GDM1 (cell line): ENCODE results near the gene BIRC5.
"Not testable (repeated sequence)": the region's sequence is repeated elsewhere in the genome, so short reads cannot be mapped to it uniquely, and the experiment has no call there.

ENCODE experiments used
- DNase-seq: peaks from one replicate; lab custom pipeline; 2025; lab: John Stamatoyannopoulos, UW

Gene BIRC5

DNA sequence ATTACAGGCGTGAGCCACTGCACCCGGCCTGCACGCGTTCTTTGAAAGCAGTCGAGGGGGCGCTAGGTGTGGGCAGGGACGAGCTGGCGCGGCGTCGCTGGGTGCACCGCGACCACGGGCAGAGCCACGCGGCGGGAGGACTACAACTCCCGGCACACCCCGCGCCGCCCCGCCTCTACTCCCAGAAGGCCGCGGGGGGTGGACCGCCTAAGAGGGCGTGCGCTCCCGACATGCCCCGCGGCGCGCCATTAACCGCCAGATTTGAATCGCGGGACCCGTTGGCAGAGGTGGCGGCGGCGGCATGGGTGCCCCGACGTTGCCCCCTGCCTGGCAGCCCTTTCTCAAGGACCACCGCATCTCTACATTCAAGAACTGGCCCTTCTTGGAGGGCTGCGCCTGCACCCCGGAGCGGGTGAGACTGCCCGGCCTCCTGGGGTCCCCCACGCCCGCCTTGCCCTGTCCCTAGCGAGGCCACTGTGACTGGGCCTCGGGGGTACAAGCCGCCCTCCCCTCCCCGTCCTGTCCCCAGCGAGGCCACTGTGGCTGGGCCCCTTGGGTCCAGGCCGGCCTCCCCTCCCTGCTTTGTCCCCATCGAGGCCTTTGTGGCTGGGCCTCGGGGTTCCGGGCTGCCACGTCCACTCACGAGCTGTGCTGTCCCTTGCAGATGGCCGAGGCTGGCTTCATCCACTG lies at the start of gene BIRC5:
TSS of gene BIRC5 (plus strand) at position 238 of the 690 bp plus-strand sequence. CDS start at position 302, 64 bp downstream.
- DNase-seq = peak; percentile 77

DNA sequence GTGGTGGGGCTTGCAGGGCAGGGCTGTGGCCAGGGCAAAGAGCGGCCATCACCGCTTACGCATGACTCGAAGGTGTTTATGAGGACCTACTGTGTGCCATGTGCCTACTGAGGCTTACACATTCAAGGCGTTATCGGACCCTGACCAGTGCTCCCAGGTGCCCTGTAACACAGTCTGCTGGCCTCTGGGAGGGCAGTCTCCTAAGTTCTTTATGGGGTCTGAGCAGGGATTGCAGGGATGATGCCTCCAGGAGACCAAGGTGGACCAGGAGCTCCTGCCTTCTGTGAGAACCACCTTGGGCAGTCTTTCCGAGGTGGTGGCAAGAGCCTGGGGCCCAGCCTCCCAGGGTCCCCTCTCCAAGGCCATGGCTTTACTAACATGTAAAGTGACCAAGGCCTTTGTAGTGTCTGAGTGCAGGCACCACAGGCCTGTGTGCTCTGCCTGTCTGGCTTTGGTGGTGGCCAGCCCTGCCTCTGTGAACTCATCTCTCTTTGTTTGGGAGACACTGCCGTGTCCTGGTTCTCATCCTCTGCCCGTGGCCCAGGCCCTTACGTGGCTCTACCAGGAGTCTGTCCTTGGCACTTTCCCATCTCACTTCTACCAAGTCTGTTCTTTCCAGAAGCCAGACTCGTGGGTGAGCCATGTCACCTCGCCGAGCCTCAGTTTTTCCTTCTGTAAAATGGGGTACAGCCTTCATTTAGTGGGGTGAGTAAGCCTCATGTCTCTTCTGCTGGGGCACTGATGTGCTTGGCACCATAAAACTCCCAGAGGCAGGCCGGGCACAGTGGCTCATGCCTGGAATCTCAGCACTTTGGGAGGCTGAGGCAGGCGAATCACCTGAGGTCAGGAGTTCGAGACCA lies 49.1 kb upstream of the BIRC5 start:
- no peak for DNase-seq

DNA sequence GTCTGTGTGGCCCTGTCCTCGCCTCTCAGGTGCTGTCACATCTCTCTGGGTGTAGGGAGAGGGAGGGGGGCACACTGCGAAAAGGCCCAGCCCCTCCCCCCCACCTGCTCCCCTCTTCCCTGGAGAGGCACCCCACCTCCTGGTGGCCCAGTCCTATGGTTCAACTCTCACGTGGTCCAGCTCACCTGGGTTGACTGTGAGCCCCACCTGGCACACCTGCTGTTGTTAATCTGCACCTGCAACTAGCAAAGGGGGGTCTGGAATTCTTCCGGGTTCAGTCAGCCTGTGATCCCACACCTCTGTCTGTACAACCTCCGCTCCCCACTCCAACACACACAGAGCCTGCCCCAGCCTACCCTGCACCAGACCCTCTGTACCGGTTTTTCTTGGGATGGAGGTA lies 47.6 kb upstream of the BIRC5 start:
- no peak for DNase-seq

DNA sequence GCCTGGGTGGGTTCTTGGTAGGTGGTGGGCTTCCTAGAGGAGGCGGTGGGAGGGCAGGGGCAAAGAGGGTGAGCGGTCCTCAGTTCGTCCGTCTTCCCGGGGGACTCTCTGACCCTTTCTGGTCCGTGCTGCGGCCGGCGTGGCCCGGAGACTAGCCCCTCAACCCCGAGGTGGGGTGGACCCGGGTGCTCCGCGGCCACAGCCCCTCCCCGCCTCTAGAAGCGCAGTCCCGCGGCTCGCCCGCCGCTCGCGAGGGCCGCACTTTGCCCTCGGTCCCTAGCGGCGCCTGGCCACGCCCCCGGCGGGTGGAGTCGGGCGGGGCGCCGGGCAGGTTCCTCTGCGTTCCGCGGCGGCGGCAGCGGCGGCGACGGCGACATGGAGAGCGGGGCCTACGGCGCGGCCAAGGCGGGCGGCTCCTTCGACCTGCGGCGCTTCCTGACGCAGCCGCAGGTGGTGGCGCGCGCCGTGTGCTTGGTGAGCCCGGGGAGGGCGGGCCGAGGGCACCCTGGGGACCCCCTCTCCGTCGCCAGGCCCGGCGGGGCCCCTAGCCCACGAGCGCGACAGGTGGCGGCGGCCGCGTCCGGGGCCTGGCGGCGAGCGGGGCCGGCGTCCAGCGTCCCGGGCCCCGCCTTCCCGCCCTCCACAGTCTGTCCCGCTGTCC lies 45.7 kb upstream of the BIRC5 start, which contains the start of gene SYNGR2:
TSS of gene SYNGR2 (plus strand) at position 340 of the 661 bp plus-strand sequence. CDS start at position 376, 36 bp downstream.
- peak; percentile 77 for DNase-seq

DNA sequence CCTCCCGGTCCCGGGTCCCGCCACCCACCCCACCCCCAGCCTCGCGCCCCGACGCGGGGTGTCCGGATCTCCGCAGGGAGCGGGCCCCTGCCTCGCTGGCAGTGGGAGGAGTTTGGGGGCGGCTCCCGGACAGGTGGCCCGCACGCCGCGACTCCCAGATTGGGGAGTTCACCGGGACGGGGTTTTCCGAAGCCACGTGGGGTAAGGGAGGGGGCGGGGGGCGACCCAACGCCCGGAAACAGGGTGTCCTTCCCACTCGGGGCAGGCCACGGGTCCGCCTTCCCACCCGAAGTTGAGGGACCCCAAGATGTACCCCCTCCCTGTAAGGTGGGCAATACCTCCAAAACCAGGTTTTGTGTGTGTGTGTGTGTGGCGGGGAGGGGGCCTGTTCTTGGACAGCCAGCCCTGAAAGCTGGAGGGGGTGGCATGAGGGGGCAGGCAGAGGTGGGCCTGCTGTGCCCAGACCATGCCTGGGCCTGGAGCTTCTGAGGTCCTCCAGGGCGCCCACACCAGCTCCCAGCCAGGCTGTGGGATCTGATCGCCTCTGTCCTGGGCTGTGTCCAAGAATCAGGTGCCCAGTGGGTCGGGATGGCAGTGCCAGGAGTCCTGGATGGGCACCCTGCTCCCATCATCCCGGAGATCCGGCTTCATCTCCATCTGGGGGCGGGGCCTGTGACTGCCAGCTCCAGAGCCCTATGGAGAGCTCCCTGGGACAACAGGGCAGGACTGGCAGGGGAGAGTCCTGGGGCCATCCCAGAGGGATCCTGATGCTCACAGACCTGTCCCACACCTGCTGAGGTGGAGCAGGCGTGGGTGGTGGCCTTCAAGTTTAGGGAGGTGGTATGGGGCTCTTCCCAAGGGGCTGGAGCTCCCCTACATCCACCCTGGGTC lies 44.9 kb upstream of the BIRC5 start:
- no peak for DNase-seq

DNA sequence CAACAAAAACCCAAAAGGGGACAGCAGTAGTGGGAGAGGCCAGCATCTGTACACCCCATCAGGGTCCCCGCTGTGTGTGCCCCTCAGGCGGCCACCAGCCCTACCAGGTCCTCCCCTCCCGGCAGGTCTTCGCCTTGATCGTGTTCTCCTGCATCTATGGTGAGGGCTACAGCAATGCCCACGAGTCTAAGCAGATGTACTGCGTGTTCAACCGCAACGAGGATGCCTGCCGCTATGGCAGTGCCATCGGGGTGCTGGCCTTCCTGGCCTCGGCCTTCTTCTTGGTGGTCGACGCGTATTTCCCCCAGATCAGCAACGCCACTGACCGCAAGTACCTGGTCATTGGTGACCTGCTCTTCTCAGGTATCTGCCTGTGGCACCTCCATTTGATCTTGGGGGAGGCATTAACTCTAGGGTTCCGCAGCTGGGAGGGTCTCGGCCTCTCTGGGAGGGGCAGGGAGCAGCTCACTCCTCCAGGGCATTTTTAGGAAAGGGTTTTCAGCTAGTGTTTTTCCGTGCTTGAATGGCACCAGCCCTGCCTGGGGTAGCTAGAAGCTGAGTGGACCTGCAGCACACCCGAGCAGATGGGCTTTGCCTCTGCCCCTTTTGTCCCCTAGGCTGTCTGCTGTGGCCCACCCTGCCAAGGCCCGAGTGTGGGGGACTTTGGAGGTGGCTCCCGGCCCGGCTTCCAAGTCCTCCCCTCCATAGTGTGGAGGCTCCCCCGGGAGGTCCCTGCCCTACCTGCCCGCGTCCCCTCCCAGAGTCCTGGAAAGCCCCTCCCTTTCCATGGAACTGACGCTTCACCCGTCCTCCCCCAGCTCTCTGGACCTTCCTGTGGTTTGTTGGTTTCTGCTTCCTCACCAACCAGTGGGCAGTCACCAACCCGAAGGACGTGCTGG lies 43.1 kb upstream of the BIRC5 start:
- no peak for DNase-seq

DNA sequence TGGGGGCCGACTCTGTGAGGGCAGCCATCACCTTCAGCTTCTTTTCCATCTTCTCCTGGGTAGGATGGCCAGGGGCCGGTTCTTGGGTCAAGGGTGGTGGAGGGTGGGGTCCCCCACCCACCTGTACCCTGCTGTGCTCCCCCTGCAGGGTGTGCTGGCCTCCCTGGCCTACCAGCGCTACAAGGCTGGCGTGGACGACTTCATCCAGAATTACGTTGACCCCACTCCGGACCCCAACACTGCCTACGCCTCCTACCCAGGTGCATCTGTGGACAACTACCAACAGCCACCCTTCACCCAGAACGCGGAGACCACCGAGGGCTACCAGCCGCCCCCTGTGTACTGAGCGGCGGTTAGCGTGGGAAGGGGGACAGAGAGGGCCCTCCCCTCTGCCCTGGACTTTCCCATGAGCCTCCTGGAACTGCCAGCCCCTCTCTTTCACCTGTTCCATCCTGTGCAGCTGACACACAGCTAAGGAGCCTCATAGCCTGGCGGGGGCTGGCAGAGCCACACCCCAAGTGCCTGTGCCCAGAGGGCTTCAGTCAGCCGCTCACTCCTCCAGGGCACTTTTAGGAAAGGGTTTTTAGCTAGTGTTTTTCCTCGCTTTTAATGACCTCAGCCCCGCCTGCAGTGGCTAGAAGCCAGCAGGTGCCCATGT lies 42.3 kb upstream of the BIRC5 start:
- not testable (repeated sequence) for DNase-seq

DNA sequence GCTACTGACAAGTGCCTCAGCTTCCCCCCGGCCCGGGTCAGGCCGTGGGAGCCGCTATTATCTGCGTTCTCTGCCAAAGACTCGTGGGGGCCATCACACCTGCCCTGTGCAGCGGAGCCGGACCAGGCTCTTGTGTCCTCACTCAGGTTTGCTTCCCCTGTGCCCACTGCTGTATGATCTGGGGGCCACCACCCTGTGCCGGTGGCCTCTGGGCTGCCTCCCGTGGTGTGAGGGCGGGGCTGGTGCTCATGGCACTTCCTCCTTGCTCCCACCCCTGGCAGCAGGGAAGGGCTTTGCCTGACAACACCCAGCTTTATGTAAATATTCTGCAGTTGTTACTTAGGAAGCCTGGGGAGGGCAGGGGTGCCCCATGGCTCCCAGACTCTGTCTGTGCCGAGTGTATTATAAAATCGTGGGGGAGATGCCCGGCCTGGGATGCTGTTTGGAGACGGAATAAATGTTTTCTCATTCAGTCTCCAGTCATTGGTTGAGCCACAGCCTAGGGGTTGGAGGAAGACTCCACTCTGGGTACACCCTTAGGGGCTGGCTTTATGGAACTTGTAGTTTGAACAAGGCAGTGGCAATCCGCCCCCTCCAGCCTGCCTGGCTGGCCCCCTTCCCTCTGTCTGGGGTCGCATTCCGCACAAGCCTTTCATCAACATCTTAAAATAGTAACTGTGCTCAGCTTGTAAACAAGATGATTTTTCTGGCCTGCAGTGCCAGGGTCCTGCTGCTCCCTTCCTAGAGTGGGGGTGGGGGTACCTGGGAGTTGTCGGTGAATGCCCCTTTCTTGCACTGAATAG lies 41.6 kb upstream of the BIRC5 start:
- no peak for DNase-seq

DNA sequence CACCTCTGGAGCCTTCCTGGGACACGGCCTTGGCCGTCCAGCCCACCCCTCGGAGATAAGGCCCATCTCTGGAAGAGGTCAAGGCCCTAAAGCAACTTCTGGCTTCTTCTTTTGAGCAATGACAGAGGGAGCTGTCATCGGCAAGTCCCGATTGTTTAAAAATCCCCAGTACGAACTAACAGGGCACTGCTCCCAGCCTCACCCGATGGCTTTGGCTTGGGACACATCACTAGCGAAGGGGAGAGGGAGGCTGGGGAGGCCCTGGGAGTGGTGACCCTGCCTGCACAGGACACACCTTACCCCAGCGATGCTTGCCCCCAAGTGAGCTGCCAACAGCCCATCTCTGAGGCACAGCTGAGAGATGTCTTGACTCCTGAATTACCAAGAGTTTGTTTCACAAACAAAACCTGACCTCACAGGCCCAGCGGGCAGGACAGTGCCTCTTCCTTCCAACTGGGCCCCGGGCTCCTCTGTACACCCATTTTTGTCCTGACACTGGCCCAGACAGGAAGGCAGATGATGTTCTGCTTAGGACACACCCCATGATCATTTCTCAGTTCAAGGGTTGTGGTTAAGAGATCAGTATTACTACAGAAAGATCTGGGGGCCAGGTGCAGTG lies 40.8 kb upstream of the BIRC5 start:
- no peak for DNase-seq

DNA sequence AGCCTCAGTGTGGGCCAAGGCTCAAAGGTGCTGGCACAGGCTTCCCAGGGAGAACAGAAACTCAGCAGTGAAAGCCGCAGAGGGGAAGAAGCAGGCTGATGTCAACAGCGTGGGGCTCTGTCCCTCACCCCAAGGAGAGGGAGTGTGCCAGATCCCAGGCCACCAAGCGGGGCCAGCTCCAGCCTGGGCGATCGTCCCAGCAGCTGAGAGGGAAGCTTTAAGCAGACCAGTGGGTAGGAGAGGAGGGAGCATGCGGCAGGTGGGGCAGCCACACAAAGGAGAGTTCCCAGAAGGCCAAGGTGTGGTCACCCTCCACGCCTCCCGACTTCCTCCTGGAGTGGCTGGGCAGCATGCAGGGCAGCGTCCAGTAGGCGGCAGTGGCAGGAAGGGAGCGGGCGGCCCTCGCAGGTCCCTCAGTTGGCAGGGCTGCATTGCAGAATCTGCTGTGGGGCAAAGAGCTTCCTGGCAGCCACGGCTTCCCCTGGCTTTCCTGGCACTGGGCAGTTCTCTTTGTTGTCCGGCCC lies 39.6 kb upstream of the BIRC5 start:
- DNase-seq = no peak

DNA sequence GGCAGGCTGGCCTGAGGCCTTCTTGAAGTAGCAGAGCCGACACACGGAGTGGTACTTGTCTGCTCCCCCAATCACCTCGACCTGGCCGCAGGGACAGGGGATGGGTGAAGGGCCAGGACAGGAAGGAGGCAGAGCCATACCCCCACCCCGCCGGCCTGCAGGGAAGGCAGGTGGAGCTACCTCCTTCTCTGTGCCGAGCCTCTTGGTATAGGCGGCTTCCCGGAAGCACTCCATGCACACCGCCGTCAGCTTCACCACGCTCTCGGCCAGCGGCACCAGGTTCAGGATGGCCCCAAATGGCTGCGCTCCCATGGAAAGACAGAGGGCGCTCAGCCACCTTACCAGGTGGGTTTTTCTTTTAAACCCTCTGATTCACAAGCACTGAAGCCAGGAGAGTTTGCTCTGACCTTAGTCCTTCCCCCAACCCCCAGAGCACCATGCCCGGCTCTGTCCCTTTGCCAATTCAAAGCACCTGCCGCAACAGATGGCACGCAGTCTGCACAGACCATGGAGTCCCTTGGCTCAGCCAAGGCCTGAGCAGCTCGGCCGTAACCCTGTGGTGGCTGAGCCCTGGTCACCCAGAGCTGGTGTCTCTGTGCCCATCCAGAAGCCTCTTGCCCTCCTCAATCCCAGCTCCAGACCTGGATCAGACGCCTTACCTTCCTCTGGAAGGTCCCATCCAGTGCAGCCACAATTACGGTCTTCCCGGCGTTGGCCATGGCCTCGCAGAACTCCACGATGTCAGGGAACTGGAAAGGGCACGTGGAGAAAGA lies 39.0 kb upstream of the BIRC5 start:
- DNase-seq = no peak

DNA sequence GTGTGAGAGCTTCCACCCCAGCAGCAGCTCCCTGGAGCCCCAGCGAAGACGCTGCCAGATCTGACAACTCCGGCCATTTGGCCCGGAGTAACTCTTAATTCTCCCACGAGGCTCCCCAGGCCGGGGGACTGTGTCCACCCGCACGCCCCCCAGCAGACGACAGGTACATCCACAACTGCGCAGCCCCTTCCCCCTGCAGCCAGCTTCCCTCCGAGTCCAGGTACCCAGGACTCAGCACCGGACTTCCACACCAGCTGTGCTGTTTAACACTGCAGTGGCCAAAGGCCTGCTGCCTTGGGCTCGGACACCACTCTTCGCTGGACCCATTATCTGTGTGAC lies 38.4 kb upstream of the BIRC5 start:
- no peak for DNase-seq

DNA sequence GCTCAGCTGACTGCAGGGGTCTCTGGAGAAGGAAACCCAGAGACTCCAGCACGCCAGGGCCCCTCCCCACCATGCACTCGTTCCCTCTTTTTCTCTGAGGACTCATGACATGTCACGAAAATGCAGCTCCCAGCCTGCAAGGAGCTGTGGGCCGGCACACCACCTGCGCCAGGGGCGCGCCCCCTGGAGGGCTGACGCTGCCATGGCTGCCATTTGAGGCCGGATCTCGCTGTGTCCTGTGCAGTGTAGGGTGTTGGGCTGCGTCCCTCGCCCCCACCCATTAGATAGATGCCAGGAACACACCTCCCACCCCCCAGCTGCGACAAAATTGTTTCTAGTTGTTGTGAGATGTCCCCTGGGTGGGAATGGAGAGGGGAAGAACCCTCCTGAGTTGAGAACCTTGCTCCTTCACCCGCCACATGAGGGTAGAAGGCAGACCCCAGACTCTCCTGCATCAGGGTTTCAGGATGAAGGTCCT lies 37.5 kb upstream of the BIRC5 start:
- DNase-seq = peak; percentile 42

DNA sequence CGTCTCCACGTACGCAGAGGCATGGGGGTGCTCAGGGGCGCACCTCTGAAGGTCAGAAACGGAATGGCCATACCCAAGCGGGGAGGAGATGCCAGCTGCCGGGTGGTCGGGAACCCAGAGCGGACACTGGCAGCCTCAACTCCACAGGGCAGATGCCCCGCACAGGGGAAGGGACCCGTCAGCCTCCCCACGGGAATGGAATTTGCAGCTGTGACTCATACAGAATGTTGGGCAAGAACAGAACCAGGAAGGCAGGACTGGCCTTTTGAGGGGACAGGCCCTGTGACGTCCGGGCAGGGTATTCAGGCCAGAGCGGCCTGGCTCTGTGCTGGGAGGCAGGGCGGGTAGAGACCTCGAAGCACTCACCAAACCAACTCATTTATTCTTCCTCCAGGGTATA lies 34.7 kb upstream of the BIRC5 start:
- no peak for DNase-seq

DNA sequence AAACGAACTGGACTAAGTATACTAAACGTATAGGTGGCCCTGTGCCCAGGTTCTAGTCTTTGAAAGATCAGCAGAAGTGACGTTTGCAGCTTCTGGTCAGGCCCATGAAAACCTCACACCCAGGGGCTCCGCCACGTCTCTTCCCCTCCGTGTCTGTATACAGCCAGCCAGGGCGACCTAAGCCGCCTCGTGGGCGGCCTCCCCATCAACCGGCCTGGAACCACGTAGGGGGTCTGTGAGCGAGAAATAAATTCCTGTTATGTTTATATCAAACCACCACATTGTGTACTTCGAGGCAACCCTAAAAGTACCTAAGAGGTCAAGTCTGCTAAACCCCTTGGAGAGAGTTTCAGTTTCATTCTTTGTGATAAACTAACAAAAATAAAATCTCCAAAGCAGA lies 34.0 kb upstream of the BIRC5 start:
- no peak for DNase-seq

DNA sequence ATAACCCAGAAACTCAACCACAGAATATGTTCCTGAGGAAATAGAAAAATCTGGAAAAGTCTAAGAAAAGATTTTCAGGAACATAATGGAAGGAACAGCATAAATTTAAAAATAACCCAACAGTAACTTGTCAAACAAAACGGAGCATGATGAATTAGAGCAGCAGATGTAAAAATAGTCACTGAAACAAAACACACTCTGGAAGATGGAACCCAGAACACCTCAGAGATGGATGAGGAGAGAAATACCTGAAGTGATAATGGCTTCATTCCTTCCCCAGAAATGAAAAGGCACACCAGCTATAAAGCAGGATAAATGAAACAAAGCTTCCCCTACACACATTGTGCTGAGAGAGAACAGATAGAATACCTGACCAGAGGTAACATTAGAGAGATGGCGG lies 33.5 kb upstream of the BIRC5 start:
- no peak for DNase-seq

DNA sequence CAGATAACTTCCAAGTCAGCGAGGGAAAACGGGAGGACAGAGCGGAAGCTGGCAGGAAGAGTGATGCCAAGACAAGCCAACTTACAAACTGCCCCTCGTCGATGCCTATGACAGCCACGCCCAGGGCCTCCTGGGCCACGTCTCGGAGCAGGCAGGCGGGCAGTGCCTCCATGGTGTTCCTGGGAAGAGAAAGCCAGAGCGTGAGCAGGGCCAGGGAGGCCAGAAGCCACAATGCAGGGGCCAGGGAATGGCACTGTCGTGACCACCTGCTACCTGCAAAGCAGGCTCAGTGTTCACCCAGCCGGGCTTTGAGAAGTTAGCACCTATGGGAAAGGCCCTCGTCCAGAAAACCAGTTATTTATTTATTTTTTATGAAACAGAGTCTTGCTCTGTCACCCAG lies 31.5 kb upstream of the BIRC5 start:
- DNase-seq = no peak

DNA sequence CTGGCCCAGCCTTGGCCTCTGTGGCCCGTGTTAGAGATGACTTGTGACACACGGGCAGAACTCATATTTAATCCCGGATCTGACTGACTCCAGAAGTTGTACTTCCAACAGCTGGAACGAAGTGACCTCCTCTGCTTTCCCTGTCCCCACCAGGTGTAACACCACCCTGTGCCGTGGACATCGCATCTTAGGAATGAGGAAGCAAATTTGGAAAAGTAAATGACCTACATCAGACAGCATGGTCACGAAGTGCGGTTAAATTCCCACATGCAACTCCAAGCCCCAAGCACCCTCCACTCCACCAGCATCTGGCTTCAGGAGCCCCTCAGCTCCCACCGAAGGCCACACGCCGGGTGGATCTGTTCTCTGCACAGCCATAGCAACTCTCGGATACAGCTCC lies 30.1 kb upstream of the BIRC5 start:
- no peak for DNase-seq
